HG02642 (cell line): ENCODE data around the gene TRMT1.
"Not testable (repeated sequence)": the region's sequence is repeated elsewhere in the genome, so short reads cannot be mapped to it uniquely, and the experiment has no call there.

Experiments
- ATAC-seq: cut with Tn5 transposase; IDR thresholded peaks from one replicate; pipeline ENCODE4 v1.9.1; 2021; ENCODE audit warnings: mild to moderate bottlenecking; ENCODE audit not compliant: unreplicated experiment, poor library complexity

TRMT1 gene

DNA sequence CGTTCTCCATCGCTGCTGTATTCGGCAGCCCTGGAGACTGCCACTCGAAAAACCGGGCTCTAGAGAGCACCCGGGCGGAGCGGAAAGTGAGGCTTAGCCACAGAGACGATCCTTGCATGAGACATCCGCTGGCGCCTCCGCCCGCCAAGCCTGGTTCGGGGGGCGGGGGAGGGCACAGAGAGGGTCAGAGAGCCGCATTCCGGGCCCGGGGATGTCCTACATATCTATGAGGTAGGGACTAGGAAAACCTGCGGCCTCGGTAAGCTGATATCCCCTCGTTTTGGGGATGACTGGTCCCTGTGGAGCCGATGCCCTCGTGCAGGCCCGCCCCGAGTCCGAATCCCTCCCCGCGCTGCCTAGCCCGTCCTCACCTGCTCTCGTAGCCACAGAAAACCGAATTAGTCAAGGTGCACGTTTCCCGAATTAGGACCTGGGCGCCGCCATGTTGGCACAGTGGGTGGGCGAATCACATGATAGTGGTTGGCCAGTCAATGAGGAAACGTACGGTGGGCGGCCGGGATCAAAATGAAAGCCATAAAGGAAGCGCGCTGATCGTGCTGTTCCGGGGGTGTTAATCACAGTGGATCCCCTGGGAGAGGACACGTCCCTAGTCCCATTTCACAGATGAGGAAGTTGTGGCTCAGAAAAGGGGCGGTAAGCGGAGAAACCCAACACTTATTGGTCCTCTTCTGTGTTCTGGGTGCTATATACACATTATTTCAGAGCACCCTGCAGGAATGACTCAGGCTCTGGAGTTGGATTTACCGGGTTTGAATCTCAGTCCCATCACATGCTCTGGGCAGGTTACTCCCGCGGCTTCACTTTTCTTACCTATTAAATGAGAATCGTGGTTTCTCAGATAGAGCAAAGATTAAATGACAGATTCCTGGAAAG, at the start of gene TRMT1:
Gene TRMT1 (minus strand): TSS at position 459 of the 894 bp plus-strand sequence. CDS start 341 bp downstream, at position 118.
- ATAC-seq: peak; percentile 50

DNA sequence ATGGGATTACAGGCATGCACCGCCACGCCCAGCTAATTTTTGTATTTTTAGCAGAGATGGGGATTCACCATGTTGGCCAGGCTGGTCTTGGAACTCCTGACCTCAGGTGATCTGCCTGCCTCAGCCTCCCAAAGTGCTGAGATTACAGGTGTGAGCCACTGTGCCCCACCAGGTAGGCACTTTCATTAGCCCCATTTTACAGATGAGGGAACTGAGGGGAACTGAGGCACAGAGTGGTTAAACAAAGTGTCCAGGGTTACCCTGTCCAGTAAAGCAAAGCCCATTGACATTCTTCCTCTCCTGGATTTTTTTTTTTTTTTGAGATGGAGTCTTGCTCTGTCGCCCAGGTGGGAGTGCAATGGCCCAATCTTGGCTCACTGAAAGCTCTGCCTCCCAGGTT, 49.6 kb upstream of the TRMT1 start:
- ATAC-seq: not testable (repeated sequence)

DNA sequence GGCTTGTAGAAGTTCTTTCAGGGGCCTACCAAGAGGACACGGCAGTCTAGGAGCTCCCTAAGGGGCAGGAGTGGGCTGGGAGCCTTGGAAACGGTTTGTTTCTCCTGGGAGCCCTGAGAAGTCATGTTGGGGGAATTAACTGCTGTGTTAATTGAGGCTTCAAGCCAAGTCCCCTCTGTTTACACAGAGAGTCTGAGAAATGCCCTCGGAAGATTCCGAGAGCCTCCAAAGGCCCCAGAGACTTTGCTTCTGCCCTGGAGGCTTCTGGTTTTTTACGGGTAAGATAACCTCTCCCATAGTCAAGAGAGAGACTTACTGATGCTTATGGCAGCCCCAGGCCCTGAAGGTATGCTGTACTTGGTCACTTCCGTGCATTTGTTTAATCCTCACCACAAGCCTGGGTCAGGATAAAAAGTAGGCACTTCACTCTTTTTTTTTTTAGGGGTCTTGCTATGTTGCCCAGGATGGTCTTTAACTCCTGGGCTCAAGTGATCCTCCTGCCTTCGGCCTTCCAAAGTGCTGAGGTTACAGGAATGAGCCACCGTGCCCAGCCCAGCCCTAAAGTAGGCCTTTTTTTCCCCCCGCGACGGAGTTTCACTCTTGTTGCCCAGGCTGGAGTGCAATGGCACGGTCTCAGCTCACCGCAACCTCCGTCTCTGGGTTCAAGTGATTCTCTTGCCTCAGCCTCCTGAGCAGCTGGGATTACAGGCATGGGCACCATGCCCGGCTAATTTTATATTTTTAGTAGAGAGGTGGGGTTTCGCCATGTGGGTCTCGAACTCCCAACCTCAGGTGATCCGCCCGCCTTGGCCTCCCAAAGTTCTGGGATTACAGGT, 48.8 kb upstream of the TRMT1 start:
- no peak for ATAC-seq

DNA sequence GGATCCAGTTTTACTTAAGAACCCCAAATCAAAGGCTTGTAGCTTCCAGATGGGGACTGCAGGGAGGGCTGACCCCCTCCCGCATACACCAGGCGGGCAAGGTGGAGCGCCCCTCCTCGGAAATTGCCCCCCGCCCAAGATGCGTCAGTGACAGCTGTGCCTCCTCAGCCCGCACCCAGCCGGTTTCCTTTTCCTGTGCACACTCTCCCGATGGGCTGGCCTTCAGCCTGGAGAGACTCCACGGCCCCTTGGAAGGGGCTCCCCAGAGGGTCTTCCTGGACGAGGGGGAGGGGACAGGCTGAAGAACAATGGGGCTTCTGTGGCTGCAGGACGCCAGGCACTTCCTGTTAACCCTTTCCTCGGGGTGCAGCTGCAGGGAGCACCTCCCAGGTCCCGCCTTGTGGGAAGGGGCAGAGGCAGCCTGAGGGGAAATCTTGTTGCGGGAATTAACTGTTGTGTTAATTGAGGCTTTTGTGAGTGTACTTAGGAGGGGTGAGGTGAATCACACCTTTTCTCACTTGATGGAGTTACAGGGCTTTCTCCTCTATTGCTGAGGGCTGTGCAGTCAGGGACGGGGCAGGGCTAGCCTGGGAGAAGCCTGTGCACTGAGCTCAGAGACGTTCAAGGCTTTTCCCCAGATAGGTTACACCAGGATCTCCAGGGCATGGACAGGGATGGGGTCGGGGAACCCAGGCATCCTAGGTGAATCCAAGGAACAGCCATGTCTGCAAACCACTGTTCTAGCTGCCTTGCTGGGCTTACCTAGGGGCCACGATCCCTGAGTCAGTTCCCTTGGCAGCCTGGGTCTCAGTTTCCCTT, 48.0 kb upstream of the TRMT1 start:
- no peak for ATAC-seq

DNA sequence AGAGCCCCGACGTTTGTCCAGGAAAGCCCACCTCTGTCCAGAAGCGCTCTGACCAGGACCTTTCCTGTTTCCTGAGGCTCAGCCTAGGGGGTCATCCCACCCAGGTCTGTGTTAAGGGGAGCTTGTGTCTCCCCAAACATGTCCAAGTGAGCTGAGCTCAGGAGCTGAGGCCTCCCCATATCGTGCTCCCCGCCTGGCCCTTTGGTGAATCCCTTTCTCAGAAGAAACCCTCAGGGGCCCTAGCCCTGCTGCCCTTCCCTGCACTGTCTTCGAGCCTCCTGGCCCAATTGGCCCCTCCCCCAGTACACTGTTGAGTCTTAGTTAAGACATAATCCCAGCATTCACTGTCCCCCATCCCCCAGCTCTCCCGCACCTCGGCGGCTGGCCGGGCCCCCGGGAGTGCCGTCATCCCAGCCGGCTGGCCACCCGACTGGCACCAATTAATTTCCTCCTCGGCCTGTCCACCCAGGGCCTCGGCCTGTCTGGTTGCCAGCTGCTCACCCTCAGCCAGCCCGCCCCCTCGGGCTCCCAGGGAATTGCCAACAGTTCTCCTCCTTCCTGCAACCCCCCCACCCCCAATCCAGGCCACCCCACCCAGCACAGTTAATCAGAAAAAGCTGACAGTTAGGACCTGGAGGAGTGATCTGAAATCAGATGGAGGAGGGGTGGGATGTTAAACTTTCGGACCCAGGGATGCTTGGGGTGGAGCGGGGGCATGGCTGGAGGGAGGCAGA, 47.2 kb upstream of the TRMT1 start:
- ATAC-seq: no peak

DNA sequence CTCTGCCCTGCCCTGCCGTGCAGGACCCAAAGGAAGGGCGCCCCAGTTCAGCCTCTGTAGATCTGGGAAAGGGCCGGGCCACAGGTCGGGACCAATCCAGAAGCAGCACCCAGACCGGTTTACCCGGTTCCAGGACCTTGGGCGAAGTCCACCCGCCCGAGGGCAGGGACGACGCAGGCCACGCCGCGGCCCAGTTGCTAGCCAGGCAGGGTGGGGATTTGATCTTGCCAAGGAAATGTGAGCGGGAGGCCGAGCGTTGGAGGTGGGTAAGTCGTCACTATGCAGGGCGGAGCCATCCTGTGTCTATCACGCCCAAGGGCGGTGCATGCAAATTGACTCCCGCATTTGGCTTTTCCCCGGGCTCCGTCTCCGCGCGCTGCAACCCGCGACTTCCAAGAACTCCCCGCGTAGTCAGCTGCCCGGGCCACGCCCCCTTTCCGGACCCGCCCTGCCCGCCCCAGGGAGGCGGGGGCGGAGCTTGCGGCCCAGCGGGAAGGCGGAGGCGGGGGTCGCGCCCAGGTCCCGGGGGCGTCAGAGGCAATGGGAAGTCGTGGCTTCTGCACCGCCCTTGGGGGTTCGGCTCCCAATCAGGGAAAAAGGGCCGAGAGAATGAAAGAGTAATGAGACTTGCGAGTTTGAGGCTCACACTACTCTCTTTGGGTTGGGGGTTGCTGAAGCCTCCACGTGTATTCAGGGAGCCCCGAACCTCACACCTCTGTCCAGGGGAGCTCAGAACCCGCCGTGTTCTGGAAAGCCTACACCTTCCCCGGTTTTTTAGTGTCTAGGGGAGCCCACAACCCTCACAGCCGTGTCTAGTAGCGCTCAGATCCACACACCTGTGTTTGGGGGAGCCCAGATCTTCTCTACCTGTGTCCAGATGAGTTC, 46.4 kb upstream of the TRMT1 start:
- peak; percentile 50 for ATAC-seq

GRCh38 chr19:13160557-13160956, 44.0 kb upstream of the TRMT1 start:
- ATAC-seq: no peak

DNA sequence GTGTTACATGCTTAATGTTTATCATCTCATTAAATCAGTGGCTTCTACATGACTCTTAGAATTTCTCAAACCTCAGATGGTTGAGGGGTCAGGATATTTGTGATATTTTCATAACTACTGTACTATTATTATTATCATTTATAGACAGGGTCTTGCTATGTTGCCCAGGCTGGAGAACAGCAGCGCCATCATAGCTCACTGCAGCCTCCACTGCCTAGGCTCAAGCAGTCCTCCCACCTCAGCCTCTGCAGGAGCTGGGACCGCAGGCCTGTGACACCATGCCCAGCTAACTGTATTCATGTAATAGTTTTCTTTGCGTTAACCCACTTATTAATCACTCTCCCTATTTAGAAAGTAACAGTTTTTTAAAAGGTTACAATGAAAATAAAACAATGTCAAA, 43.2 kb upstream of the TRMT1 start:
- ATAC-seq: no peak

DNA sequence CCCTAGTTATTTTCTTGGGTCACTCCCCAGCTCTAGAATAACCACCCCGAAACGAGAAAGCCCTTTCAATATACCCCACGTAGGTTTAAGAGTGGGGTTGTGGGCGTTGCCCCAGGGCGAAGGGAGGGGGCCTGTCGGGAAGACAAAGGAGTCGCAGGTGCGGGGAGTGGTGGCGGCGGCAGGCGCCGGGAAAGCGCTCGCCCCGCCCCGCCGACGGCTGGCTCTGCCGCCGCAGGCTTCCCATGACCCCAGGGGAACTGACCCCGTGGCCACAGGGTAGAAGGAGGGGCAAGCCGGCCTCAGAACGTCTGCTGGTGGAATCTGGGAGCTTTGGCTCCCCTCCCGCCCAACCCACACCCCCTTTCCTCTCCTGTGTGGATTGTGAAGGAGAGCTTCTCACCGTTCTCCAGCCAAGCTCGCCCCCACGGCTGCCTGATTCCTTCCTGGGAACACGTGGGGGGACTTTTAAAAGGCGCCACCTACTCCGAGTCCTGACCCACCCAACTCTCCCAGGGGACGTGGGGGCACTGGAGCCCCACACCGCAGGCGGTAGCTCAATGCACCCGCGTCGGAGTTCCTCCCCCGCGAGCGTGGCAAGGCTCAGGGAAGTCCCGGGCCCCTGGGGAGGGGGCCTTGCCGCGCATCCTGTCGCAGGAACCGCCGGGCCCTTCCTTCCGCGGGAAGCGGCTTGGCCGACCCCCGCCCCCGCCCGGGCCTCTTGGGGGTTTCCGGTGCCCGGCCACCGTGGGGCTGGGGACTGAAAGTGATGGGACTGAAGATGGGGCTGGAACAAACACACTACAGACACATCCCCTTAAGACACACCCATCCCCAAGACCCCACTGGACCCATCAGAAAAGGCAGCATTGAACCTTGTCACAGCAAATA, 39.2 kb upstream of the TRMT1 start:
- peak; percentile 12 for ATAC-seq

GRCh38 chr19:13154911-13155471, 38.5 kb upstream of the TRMT1 start:
- ATAC-seq: no peak

DNA sequence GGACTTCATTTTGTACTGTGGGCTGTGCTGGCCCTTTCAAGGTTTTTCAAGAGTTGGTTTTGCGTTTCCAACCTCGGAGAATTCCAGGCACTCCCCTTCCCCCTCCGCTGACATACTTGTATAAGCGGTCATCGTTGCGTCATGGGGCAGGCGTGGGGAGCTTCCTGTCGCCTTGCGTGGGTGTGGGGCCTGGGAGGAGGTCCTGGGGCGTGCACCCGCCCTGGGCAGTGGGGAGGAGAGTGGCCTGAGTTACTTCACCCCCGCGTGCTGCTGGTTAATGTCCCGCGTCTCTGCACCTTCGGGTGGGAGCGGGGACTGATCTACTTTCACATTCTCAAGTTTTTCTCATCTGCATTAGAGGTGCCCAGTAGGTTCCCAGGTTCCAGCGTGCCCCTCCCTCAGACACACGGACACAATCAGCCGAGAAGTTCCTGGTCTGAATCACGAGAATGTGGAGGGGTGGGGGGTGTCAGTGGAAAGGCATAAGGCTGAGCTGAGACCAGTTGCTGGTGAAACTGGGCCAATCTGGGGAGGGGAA, 37.8 kb upstream of the TRMT1 start:
- no peak for ATAC-seq

DNA sequence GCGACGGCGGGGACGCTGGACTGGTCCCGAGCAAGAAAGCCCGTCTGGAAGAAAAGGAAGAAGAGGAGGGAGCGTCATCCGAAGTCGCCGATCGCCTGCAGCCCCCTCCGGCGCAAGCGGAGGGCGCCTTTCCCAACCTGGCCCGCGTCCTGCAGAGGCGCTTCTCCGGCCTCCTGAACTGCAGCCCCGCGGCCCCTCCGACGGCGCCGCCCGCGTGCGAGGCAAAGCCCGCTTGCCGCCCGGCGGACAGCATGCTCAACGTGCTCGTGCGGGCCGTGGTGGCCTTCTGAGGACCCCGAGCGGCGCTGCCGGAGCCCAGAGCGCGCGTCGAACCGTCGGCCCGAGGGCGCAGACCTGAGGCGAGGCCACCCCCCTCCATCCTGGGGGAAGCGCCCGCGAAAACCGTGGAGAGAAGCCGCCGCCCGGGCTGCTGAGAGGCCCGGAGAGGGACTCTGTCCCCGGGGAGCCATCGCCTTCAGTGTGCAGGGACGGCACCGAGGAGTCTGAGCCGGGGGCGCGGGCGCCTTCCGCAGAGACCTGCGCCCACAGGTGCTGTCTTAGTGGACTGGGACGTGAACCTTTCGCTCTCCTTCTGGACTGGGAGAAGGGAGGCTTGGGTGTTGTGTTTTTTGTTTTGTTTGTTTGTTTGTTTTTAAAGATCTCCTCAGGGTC, 37.2 kb upstream of the TRMT1 start:
- ATAC-seq: no peak

GRCh38 chr19:13152974-13153568, 36.5 kb upstream of the TRMT1 start:
- ATAC-seq: peak; percentile 34

GRCh38 chr19:13152356-13152973, 35.9 kb upstream of the TRMT1 start:
- ATAC-seq: peak; percentile 12

- peak; percentile 37 for ATAC-seq
These were observed 35.2 kb upstream of the TRMT1 start for GRCh38 chr19:13151605-13152355.
